GM12878 (cell line): ENCODE data around the gene SEMA7A.

Experiments
- EP300 ChIP-seq, 2 experiments: fragments of 150-350 bp in 1 of 2; IDR thresholded peaks; 2 replicates each; pipeline ENCODE4 v1.6.1; 2011 to 2012; ENCODE audit warnings: low read depth in 2 of 2, low read length in 2 of 2, borderline replicate concordance in 1 of 2, improper control_type of control experiment in 1 of 2, inconsistent platforms in 1 of 2; ENCODE audit not compliant: control insufficient read depth in 1 of 2
- EZH2 ChIP-seq: IDR thresholded peaks from 2 replicates; pipeline ENCODE4 v1.6.1; 2012; ENCODE audit warnings: low read depth, mild to moderate bottlenecking, control low read depth, inconsistent platforms, low read length, borderline replicate concordance; ENCODE audit not compliant: control insufficient read depth
- MXI1 ChIP-seq: fragments of 150-350 bp; IDR thresholded peaks from 2 replicates; pipeline ENCODE4 v1.6.1; 2011; ENCODE audit warnings: low read depth, mild to moderate bottlenecking, inconsistent platforms, low read length, improper control_type of control experiment
- MYB ChIP-seq: fragments of 150-350 bp; IDR thresholded peaks from 2 replicates; pipeline ENCODE4 v1.6.1; 2014; ENCODE audit warnings: mild to moderate bottlenecking, low read depth, low read length, borderline replicate concordance
- NFIC ChIP-seq: IDR thresholded peaks from 2 replicates; pipeline ENCODE4 v1.6.1; 2012; ENCODE audit warnings: low read depth, mild to moderate bottlenecking, inconsistent platforms, low read length, moderate library complexity
- POLR2AphosphoS2 ChIP-seq: IDR thresholded peaks from 2 replicates; pipeline ENCODE4 v1.6.1; 2011; ENCODE audit warnings: low read depth, mild to moderate bottlenecking, low read length, improper control_type of control experiment, moderate library complexity
- POLR2AphosphoS5 ChIP-seq: IDR thresholded peaks from 2 replicates; pipeline ENCODE4 v1.6.1; 2011; ENCODE audit warnings: mild to moderate bottlenecking, low read length, inconsistent platforms
- RELA ChIP-seq: fragments of 450-650 bp; IDR thresholded peaks from 2 replicates; pipeline ENCODE4 v1.8.0; 2014; ENCODE audit warnings: borderline replicate concordance; ENCODE audit not compliant: partially characterized antibody
- SPI1 ChIP-seq: IDR thresholded peaks from 2 replicates; pipeline ENCODE4 v1.6.1; 2011; ENCODE audit warnings: low read depth, mild to moderate bottlenecking, low read length, moderate library complexity, borderline replicate concordance; ENCODE audit not compliant: insufficient read depth
- TF ChIP-seq, protein P1 (sequence below): IDR thresholded peaks from 2 replicates; pipeline ENCODE4 v1.6.1; 2012; ENCODE audit warnings: low read length, inconsistent platforms
- TF ChIP-seq, protein P2 (sequence below): IDR thresholded peaks from 2 replicates; pipeline ENCODE4 v1.6.1; 2011; ENCODE audit warnings: mild to moderate bottlenecking, low read depth, low read length, moderate library complexity; ENCODE audit not compliant: insufficient replicate concordance

DNA sequence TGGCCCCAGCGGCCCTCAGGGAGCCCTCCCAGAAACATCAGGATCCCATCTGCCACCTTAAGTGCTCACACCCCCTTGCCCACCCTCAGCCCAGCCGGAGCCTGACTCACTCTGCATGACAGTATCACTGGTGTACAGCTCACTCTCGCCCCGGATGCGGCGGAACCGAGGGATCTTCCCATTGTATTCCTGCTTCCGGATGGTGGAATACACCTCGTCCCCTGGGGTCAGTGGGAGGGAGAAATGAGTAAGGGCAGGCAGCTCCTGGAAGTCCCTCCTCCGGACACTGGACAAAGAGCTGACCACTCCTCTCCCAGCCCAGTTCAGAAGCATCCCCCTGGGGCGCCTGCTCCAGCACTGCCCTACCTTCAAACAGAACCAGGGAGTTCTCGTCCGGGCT is 16.5 kb downstream of the SEMA7A start:
- TF ChIP-seq POLR2AphosphoS5 (no peak), EZH2 (no peak), POLR2AphosphoS2 (no peak), MYB (no peak), NFIC (no peak), SPI1 (no peak), EP300 (IDR thresholded peaks at IDR 0.05; ENCODE audit: borderline replicate concordance in 1 of 2, control insufficient read depth in 1 of 2, low read depth in 2 of 2, low read length in 2 of 2) (no peak), RELA (no peak), MXI1 (no peak)
- TF ChIP-seq, protein P1, sequence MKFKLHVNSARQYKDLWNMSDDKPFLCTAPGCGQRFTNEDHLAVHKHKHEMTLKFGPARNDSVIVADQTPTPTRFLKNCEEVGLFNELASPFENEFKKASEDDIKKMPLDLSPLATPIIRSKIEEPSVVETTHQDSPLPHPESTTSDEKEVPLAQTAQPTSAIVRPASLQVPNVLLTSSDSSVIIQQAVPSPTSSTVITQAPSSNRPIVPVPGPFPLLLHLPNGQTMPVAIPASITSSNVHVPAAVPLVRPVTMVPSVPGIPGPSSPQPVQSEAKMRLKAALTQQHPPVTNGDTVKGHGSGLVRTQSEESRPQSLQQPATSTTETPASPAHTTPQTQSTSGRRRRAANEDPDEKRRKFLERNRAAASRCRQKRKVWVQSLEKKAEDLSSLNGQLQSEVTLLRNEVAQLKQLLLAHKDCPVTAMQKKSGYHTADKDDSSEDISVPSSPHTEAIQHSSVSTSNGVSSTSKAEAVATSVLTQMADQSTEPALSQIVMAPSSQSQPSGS = no peak
- TF ChIP-seq, protein P2, sequence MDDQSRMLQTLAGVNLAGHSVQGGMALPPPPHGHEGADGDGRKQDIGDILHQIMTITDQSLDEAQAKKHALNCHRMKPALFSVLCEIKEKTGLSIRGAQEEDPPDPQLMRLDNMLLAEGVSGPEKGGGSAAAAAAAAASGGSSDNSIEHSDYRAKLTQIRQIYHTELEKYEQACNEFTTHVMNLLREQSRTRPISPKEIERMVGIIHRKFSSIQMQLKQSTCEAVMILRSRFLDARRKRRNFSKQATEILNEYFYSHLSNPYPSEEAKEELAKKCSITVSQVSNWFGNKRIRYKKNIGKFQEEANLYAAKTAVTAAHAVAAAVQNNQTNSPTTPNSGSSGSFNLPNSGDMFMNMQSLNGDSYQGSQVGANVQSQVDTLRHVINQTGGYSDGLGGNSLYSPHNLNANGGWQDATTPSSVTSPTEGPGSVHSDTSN = no peak
